GM12864 (cell line): Measurements from ENCODE around the gene NAA10.

ENCODE experiments used
- DNase-seq: peaks from one replicate; pipeline ENCODE4 v3.0.0-alpha.2; 2011; ENCODE audit warnings: low read depth
- H3K4me3 ChIP-seq: 2 replicates; pipeline ENCODE4 v1.5.1; 2011; ENCODE audit warnings: mild to moderate bottlenecking, low read depth, low read length, control low read depth
- TF ChIP-seq, protein P1 (sequence below): IDR thresholded peaks from 2 replicates; pipeline ENCODE4 v1.5.1; 2011; ENCODE audit warnings: low read depth, mild to moderate bottlenecking, moderate library complexity, low read length, control low read depth, inconsistent platforms; ENCODE audit errors: missing control alignments

Gene NAA10

DNA sequence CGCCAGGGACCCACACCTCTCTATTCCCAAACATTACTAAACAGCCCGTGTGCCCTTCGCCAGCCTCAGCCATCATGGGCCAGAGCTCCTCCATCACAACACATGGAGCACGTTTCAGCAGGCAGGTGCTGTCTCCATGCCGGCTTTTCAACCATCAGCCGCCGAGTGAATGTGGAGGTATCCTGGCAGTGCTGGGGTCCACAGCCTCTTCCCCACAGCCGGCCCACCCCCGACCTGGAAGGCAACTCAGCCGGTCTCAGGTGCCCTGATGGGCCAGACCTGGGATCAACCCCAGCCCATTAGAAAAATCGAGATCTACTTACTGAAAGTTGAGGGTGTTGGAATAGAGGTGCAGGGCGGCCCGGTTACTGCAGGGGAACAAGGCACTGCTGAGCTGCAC, 3.1 kb downstream of the NAA10 start:
- no peak for DNase-seq
- TF ChIP-seq, protein P1, sequence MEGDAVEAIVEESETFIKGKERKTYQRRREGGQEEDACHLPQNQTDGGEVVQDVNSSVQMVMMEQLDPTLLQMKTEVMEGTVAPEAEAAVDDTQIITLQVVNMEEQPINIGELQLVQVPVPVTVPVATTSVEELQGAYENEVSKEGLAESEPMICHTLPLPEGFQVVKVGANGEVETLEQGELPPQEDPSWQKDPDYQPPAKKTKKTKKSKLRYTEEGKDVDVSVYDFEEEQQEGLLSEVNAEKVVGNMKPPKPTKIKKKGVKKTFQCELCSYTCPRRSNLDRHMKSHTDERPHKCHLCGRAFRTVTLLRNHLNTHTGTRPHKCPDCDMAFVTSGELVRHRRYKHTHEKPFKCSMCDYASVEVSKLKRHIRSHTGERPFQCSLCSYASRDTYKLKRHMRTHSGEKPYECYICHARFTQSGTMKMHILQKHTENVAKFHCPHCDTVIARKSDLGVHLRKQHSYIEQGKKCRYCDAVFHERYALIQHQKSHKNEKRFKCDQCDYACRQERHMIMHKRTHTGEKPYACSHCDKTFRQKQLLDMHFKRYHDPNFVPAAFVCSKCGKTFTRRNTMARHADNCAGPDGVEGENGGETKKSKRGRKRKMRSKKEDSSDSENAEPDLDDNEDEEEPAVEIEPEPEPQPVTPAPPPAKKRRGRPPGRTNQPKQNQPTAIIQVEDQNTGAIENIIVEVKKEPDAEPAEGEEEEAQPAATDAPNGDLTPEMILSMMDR, result no peak
- H3K4me3 ChIP-seq, result no peak overlapping the region

DNA sequence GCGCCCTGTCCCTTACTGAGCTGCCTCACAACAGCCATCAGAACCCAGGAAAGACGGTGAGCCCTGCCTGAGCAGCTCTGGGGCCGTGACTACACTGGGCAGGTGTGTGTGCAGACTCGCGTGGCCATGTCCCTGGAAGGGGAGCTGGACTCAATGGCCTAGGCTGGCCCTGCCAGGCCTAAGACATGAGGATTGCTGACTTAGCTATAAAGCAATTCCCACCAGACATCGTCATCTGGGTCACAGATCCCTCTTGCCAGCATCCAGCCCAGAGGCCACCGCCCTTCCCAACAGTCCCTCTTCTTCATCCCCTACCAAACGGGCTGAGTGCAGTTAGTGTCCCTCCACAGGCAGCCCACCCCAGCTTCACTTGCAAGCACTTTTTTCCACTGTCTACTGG, 3.7 kb downstream of the NAA10 start:
- DNase-seq, result no peak
- TF ChIP-seq, protein P1, result no peak
- H3K4me3 ChIP-seq, result no peak overlapping the region

GRCh38 chrX:153930011-153930910, 4.6 kb downstream of the NAA10 start:
- no peak overlapping the region for H3K4me3 ChIP-seq
- no peak for DNase-seq
- TF ChIP-seq, protein P1, result no peak

DNA sequence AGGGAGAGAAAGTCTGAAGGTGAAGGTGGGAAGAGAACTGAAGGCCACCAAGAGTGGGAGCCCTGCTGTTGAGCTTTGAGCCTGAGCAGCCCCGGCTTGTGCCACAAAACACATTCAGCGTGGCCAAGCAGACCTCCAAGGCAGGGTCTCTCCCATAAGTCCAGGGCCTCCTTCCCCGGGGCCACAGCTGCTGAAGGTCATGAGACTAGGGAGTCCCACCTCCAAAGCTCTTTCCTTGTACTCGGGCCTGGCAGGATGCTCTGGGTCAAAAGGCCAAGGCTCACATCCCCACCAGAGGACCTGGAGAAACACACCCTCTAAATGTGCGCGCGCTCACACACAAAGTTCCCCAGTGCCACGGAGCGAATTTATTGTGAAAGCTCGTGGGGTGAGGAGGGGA, 5.3 kb downstream of the NAA10 start:
- DNase-seq, result no peak
- H3K4me3 ChIP-seq, result no peak overlapping the region

GRCh38 chrX:153928846-153929245, 6.0 kb downstream of the NAA10 start:
- TF ChIP-seq, protein P1, result no peak
- H3K4me3 ChIP-seq, result peak overlapping the region; percentile 42
- no peak for DNase-seq

More for the DNA sequence above, 5.3 kb downstream of the NAA10 start:
- TF ChIP-seq, protein P1, result no peak

- TF ChIP-seq, protein P1, result no peak
- peak; percentile 92 for DNase-seq
- H3K4me3 ChIP-seq, result peak overlapping the region; percentile 85
These were observed 6.7 kb downstream of the NAA10 start for GRCh38 chrX:153927922-153928760.
